ENCODE results near the gene GRK6. TPM values are rescaled to one million over a fixed set of nuclear protein-coding genes. Genes with fewer than 3 reads are reported as not detected.

The GRK6 gene
- total RNA-seq, 2 donors from 2014 or later, result 28.6 to 32.4 TPM

DNA sequence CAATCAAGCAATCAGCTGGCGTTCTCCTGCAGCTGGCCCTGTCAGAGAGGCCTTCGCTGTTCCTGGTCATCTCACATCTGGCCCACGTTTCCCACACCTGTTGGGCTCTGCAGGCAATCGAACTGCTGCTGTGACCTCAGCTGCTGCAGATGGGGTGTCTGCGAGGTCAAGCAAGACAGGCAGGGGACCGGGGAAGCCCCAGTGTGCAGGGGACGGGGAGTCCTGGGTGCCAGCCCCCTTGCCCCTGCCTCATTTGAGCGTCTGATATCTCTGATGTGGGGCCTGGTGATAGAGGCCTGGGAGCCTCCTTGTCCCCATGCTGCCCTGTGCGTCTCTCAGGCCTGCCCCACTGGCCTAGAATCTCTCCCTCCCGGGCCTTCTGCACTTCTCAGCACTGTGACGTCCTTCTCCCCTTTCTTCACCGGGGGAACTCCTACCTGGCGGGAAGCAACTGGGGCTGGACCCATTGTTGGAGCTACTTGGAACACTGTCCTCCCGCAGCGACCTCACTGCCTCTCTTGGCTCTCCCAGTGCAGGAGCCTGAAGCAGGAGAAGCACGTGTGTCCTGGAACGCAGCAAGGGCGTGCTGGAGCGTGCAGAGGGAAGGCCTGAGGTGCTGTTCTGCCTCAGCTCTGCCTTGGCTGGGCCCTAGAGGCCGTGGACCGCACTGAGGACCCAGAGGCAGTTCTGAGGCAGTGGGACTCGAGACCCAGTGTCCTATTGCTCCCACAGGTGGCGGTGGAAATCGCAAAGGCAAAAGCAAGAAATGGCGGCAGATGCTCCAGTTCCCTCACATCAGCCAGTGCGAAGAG is 3.9 kb downstream of the GRK6 start:
- H3K36me3 ChIP-seq, result peaks cover 13 to 21% of the 10 kb centered on the region in 2 donors
- no peaks in the 10 kb centered on the region for H3K27me3 ChIP-seq (replicated peaks; ENCODE audit: insufficient read depth)
- TF ChIP-seq POLR2AphosphoS5 (IDR thresholded peaks at IDR 0.05) (peak; percentile 50), POLR2A (IDR thresholded peaks at IDR 0.05) (no peak)
- TF ChIP-seq, protein P1, sequence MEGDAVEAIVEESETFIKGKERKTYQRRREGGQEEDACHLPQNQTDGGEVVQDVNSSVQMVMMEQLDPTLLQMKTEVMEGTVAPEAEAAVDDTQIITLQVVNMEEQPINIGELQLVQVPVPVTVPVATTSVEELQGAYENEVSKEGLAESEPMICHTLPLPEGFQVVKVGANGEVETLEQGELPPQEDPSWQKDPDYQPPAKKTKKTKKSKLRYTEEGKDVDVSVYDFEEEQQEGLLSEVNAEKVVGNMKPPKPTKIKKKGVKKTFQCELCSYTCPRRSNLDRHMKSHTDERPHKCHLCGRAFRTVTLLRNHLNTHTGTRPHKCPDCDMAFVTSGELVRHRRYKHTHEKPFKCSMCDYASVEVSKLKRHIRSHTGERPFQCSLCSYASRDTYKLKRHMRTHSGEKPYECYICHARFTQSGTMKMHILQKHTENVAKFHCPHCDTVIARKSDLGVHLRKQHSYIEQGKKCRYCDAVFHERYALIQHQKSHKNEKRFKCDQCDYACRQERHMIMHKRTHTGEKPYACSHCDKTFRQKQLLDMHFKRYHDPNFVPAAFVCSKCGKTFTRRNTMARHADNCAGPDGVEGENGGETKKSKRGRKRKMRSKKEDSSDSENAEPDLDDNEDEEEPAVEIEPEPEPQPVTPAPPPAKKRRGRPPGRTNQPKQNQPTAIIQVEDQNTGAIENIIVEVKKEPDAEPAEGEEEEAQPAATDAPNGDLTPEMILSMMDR (IDR thresholded peaks at IDR 0.05), result no peak
- intact Hi-C loops (cut with DNase I), result no loop called here
- DNase-seq (ENCODE audit: low spot score), result peak; percentile 70
- H3K4me3 ChIP-seq, result no peak overlapping the region
- H3K9me3 ChIP-seq, result no peaks in the 10 kb centered on the region
- 66% methylated on average over 26 of the region's 26 CpGs for WGBS
- H3K27ac ChIP-seq, result peak overlapping the region in 1 of 2 donors; percentile 30
- peaks cover 3% of the 10 kb centered on the region for H3K4me1 ChIP-seq (replicated peaks)

DNA sequence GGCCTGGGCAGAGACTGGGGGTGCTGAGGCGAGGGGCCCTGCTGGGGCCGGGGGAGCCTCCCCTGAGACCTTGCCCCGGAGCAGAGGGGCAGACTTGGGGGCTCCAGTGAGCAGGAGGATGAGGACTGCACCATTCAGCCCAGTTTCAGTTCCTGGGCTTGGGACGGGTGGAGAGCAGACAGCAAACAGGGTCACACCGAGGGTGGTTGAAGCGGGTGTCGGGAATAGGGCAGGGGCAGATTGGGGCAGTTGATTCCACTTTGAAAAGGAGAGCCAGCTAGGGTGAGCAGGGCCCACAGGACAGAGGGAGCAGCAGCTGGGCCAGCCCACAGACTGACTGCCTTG is 4.5 kb downstream of the GRK6 start:
- peaks cover 3% of the 10 kb centered on the region for H3K4me1 ChIP-seq (replicated peaks)
- H3K4me3 ChIP-seq, result no peak overlapping the region
- DNase-seq (ENCODE audit: low spot score), result no peak
- H3K27me3 ChIP-seq (replicated peaks; ENCODE audit: insufficient read depth), result no peaks in the 10 kb centered on the region
- intact Hi-C loops (cut with DNase I), result no loop called here
- no peak for TF ChIP-seq POLR2A (IDR thresholded peaks at IDR 0.05)
- TF ChIP-seq, protein P1 (IDR thresholded peaks at IDR 0.05), result no peak
- TF ChIP-seq POLR2AphosphoS5 (IDR thresholded peaks at IDR 0.05), result no peak
- H3K27ac ChIP-seq, result peak overlapping the region in 1 of 2 donors; percentile 30
- H3K9me3 ChIP-seq, result no peaks in the 10 kb centered on the region
- 86% methylated on average over 7 of the region's 7 CpGs for WGBS
- peaks cover 13 to 23% of the 10 kb centered on the region in 2 donors for H3K36me3 ChIP-seq

DNA sequence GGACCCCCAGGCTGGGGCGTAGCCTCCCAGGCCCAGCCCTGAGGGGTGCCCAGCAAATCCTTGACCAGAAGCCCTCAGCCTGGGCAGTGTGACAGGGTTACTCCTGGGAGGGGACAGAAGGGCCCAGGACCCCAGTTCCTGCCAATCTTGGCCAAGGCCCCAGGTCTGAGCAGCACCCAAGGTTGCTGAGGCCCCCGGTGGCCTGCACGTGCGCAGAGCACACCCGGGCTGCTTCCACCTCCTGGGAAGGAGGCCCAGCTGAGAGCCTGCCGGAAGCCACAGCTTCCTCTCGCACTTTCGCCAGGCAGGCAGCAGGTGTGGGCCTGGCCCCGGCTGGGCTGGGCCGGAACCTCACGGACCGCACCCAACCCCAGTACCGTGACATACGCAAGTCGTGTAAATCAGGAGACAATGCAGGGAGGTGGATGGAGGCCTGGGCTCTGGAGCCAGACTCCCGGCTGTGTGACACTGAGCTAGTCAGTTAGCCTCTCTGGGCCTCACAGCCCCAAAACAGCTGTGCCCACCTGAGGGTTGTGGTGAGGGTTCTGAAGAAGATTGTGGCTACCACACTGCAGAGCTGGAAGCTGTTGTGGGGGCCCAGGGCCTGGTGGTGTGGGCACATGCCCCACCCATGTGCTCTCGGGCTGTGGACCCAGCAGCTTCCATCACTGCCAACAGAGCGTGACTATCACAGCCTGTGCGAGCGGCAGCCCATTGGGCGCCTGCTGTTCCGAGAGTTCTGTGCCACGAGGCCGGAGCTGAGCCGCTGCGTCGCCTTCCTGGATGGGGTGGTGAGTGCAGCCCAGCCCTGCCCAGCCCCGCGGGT is 5.1 kb downstream of the GRK6 start:
- Histone ChIP-seq H3K4me1 (replicated peaks) (peaks cover 3% of the 10 kb centered on the region), H3K27ac (no peak overlapping the region), H3K9me3 (no peaks in the 10 kb centered on the region), H3K4me3 (no peak overlapping the region), H3K27me3 (replicated peaks; ENCODE audit: insufficient read depth) (no peaks in the 10 kb centered on the region), H3K36me3 (peaks cover 13 to 29% of the 10 kb centered on the region in 2 donors)
- 90% methylated on average over 24 of the region's 29 CpGs for WGBS
- DNase-seq (ENCODE audit: low spot score), result no peak
- TF ChIP-seq, protein P1 (IDR thresholded peaks at IDR 0.05), result no peak
- no peak for TF ChIP-seq POLR2A (IDR thresholded peaks at IDR 0.05)
- no peak for TF ChIP-seq POLR2AphosphoS5 (IDR thresholded peaks at IDR 0.05)
- intact Hi-C loops (cut with DNase I), result no loop called here

DNA sequence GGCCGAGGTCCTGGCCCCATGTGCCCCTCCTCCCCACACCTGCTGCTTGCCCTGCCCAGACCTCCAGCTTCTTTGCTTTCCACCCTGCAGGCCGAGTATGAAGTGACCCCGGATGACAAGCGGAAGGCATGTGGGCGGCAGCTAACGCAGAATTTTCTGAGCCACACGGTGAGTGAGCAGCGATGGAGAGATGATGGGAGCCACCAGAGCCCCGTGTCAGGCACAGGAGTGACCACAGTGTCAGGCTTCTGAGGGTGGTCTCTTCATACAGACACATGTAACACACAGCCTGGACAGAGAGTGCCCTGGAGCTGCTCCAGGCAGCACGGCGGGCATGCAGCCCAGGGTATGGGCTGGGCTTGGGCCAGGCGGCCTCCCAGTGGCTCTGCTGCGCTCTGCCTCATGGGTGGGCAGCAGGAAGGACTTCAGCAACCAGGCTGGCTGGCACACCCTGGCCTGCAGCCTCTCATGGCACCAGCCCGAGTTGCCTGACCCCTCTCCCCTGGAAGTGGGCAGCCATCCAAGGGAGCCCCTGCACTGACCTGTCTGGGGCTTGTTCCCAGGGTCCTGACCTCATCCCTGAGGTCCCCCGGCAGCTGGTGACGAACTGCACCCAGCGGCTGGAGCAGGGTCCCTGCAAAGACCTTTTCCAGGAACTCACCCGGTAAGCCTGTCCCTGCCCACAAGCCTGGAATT is 5.8 kb downstream of the GRK6 start:
- WGBS, result 81% methylated on average over 15 of the region's 18 CpGs
- no peak for DNase-seq (ENCODE audit: low spot score)
- Histone ChIP-seq H3K9me3 (no peaks in the 10 kb centered on the region), H3K4me1 (replicated peaks) (no peaks in the 10 kb centered on the region), H3K27me3 (replicated peaks; ENCODE audit: insufficient read depth) (no peaks in the 10 kb centered on the region), H3K36me3 (peaks cover 13 to 31% of the 10 kb centered on the region in 2 donors), H3K4me3 (no peak overlapping the region), H3K27ac (no peak overlapping the region)
- TF ChIP-seq POLR2A (IDR thresholded peaks at IDR 0.05) (no peak), POLR2AphosphoS5 (IDR thresholded peaks at IDR 0.05) (no peak)
- TF ChIP-seq, protein P1 (IDR thresholded peaks at IDR 0.05), result no peak
- intact Hi-C loops (cut with DNase I), result no loop called here

Data from prostate gland (tissue), 2 donors.